Dedifferentiated amniotic fluid mesenchymal stem cell (primary cell): ENCODE data around the gene FOXG1.

Experiments used
- DNase-seq: peaks from one replicate; pipeline ENCODE4 v3.0.0-alpha.2; 2016; ENCODE audit errors: extremely low spot score

Gene FOXG1

DNA sequence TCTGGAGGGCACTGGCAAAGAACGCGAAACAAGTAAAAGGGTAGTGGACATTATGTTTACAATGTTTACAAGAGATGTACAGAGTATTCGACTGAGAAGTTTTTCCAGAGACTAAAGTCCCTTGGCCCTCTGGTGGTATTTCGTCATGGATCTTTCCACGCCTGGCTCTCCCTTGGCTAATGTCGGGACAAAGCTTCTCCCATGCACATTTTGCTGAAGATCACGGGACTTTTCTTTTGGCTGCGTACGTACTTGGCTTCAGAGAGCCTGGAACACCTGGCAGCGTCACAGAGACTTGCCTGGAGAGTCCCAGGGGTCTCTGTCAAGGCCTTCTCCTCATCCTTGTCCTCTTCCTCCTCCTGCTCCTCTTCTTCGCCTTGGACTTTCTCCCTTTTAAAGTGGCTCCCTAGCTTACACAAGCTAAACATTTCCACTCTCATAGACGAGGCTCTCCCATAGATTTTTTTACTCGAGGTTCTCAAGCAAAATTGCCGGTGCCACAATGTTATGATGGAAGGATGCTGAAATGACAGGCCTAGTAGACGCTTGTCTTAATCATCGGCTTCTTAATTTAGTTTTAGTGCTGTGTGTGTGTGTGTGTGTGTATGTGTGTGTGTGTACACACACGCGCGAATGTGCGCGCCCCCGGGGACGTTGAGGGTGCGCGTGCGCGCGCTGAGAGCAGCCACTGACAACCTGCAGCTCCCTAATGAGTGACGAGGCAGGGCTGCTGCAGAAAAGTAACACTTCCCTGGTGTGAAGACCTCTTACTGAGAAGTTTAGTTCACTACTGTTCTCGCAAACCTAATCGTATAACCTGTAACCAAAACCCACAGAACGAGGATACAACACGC lies 4.9 kb upstream of the FOXG1 start:
- DNase-seq, result no peak

DNA sequence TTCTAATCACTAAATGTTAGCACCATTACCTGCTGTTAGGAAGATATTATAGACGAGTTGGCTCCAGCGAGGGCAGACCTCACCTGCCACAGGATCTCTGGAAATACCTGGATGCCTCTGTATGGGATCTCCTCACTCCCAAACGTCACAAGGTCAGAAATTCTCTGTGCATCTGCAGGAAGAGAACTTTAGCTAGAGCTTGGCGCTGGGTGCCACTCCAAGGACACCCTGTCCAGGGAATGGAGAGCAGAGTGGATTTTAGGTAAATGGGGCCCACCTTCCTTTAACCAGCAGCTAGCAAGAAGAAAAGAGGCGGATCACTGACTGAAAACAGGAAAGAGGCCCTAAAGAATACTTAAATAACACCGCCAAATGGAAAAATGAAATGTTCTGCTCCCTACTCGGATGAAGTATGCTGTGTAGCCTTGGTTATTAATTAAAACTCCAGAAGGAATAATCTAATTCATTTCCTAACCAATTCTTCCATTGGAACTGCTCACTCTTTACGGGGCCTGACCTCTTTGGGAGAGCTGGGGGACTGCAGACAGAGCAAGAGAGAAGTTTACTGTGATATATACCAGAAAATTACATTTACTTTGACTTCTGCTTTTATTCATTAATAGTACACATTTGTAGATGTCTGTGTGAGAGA lies 4.2 kb upstream of the FOXG1 start:
- no peak for DNase-seq

DNA sequence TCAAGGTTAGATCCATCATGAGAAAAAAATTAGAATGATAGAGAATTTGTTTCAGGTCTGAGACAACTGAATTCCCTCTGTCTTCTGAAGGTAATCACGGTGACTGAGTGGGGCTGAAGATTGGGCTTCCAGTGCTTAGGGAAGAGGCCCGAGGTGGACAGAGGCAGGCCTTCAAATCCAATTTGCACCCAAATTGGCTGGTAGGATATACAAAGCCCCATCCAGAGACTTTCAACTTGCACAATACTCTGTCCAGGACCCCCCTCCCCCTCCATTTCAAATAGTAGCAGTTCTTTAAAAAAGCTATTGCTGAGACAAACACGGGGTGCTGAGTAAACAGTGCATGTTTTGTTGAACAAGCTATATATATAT lies 3.6 kb upstream of the FOXG1 start:
- no peak for DNase-seq

GRCh38 chr14:28763751-28764256 lies 2.8 kb upstream of the FOXG1 start:
- no peak for DNase-seq

DNA sequence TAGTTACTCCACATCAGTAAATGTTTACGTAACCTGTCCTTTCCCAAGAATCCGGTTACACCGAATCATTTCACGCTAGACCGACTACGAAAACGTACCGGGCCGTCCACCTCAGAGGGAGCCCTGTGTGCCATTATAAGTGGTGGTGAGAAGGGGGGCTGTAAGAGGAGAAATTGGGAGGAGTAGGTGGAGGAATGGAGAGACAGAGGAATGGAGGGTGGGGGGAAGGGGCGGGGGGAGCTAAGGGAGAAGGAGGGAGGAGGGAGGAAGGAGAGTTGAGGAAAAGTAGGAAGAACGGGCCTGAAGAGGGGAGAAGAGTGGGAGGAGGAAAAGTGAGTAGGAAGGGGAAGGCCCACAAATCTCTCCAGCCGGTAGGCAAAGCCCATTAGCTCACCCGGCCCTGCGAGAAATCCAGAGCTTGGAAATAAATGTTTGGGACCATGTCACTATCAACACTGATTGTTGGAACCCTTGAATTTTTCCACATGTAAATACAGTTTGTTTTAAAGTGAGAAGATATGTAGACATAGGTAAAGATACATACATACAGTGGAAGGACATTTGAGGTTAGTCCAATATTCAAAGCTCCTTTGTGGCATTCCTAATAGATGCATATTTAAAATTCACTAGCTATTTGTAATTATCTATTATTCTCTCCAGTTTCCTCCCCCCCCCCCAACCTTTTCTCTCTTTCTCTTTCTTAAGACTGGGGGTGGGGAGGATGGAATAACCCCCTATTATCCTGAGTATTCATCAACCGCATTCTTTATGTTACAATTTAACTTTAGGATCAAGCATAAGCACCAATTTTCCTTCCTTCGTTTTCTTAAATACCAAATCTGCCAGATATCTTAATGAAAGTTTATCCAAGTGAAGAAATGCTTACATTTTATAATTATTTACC lies 2.1 kb upstream of the FOXG1 start:
- no peak for DNase-seq

DNA sequence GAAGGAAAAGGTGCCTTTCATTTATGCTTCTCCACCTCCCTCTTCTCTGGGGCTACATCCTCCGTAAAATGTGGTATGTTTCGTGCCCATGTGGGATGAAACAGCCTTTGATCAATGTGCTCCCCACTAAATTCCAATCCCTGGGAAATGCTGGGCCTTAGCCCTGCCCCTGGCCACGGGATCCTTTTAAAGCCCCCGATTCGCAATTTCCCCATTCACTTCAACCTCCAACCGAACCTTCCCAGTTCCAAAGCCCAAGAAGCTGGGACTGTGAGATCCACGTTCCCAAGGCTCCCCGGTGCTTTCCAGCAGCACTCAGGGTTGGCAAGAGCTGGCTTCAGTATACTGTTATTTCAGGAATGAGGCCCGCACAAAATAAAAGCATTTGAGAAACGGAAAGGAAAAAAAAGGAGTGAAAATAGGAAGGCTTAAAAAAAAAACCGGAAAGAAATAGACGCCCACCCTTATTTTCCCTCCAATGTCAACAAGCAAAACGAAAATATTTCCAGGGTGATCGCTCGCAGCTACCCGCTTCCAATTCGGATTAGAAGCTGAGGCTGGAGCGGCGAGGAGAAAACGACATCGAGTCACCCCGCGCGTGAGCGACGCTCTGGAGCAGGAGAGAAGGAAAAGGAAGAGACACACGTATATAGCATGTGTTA lies 1.3 kb upstream of the FOXG1 start:
- DNase-seq, result no peak

- DNase-seq, result no peak
Measured at GRCh38 chr14:28765831-28766468, 637 bp upstream of the FOXG1 start.

- DNase-seq, result no peak
Measured at GRCh38 chr14:28767030-28767852, 654 bp downstream of the FOXG1 start.

GRCh38 chr14:28767853-28768741 lies 1.5 kb downstream of the FOXG1 start:
- no peak for DNase-seq

GRCh38 chr14:28769276-28769880 lies 2.8 kb downstream of the FOXG1 start:
- no peak for DNase-seq

DNA sequence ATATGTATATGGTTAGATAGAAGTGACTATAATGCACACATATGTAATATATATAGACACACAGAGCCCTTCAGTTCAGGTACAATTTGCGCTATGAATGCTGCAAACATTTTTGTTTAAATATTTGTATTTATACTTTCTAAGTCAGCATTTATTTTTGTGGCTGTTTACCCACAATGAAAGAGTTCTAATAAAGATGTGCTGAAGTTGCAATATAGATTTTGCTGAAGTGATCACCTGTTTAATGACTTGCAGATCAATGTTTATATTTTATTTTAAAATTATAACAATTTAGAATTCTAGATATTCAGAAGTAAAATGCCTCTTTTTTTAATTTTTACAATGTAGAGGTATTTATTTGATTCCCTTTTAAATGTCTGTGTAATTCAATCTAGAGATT lies 3.5 kb downstream of the FOXG1 start:
- DNase-seq, result no peak

DNA sequence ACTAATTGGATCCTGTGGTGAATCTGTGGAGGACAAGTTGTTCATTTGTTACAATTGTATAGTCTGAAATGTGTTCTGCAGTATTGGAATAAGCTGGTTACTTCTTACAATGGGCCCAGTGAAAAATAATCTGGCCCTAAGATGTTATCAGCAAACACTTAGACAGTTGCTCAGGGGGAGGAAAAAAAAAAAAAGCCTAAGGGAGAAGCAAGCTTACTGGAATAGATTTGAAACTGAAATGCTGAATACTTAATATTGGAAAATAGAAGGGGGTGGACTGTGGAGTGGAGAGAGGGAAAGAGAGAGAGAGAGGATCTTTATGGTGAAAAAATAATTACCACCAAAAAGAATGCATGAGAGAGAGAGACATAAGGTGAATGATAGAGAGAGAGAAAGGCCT lies 4.0 kb downstream of the FOXG1 start:
- no peak for DNase-seq

DNA sequence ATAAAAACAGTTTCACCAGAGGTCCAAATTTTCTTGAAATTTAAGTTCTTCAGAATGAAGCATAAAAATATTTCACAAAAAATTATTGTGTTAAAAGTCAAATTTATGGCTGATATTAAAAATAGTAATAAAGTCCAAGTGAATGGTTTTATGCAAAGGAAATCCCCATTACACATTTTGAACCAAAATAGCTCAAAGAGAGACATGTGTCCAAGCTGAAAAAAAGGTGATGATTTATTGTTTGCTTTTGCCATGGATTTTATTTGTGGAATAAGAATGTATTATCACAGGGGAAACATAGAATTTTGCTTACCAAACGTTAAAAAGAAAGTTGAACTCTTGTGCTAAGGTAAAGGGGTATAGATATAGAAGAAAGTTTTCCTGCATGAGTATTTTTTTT lies 4.6 kb downstream of the FOXG1 start:
- no peak for DNase-seq

- no peak for DNase-seq
Measured at GRCh38 chr14:28772613-28773012, 6.0 kb downstream of the FOXG1 start.

GRCh38 chr14:28773176-28773575 lies 6.6 kb downstream of the FOXG1 start:
- no peak for DNase-seq

DNA sequence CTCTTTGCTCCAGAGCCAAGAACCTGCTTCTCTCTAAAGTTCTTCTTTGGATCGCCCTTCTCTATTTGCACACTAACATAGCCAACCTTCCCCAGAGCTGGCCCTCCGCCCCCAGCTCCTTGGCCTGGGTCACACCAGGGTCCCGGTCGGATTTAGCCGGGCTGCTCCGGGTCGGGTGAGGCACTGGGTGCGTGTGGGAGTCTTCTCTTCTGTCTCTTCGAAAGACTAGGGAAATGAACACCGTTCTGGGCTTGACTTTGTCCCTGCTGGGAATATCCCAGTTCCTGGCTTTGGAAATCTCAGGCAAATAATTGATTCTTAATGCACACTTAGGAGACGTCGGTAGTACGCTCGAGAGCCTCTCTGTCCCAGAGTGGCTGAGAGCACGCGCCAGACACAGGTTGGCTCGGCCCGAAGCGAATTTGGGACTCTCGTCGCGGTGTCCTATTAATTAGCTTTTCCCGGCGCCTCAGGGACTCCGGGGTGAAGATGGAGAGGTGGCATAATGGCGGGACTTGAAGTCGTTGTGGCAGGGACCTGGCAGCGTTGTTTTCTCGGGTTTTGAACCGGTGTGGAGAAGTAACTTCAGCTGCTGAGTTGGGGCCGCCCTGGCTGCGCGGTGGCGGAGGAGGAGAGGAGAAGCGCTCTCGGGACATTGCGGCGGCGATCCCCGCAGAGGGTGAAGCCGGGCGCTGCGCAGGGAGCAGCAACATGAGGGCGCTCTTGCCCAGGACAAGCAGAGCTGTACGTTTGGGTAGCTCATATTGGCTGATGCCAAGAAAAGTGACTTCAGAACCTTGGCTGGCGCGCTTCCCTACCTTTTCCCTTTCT lies 7.5 kb downstream of the FOXG1 start:
- DNase-seq, result no peak

- no peak for DNase-seq
Measured at GRCh38 chr14:28774764-28775735, 8.5 kb downstream of the FOXG1 start.
